H1 (cell line): ENCODE data around the gene SSH2. TPM values are rescaled to one million over a fixed set of nuclear protein-coding genes. Genes with fewer than 3 reads are reported as not detected.

ENCODE experiments used
- CTCF ChIA-PET: fragments of 300-600 bp; sonication (Branson Sonifier 250); formaldehyde crosslinking; loops from one replicate; lab custom pipeline; 2021; ENCODE audit not compliant: partially characterized antibody; lab: Charles Lee
- POLR2A ChIA-PET: fragments of 300-600 bp; sonication (Branson Sonifier 250); formaldehyde crosslinking; loops from one replicate; lab custom pipeline; 2021; ENCODE audit warnings: inconsistent platforms; ENCODE audit not compliant: partially characterized antibody; lab: Charles Lee
- DNase-seq, 2 experiments: peaks; one replicate each; pipeline versions ENCODE4 v3.0.0 to v3.0.0-alpha.2; 2010 to 2022; ENCODE audit warnings: low spot score in 2 of 2, low read depth in 1 of 2, mixed read lengths in 1 of 2
- FAIRE-seq: peaks from 2 replicates; lab custom pipeline; 2011; peaks lifted over from hg19 to GRCh38; lab: Jason Lieb, UNC
- H2AFZ ChIP-seq: 2 replicates; pipeline ENCODE4 v1.8.1; 2012; ENCODE audit warnings: low read length, inconsistent platforms
- H2AK5ac ChIP-seq: 2 replicates; pipeline ENCODE4 v1.6.1; 2013; ENCODE audit warnings: low read depth, low read length
- H2BK120ac ChIP-seq: replicated peaks from 2 replicates; pipeline ENCODE3; 2013; ENCODE audit warnings: low read depth, low read length, inconsistent platforms
- H2BK12ac ChIP-seq: 2 replicates; pipeline ENCODE4 v1.6.1; 2013; ENCODE audit warnings: low read depth, low read length
- H2BK15ac ChIP-seq: 2 replicates; pipeline ENCODE4 v1.6.1; 2013; ENCODE audit warnings: low read length
- H2BK20ac ChIP-seq: 2 replicates; pipeline ENCODE4 v1.6.1; 2013; ENCODE audit warnings: low read length
- H2BK5ac ChIP-seq: 2 replicates; pipeline ENCODE4 v1.6.1; 2013; ENCODE audit warnings: low read depth, low read length
- H3K14ac ChIP-seq: 2 replicates; pipeline ENCODE4 v1.6.1; 2013; ENCODE audit warnings: inconsistent platforms; ENCODE audit not compliant: insufficient read length
- H3K18ac ChIP-seq: 2 replicates; pipeline ENCODE4 v1.6.1; 2013; ENCODE audit warnings: low read length; ENCODE audit errors: extremely low read depth
- H3K23ac ChIP-seq: 2 replicates; pipeline ENCODE4 v1.6.1; 2013; ENCODE audit warnings: inconsistent platforms; ENCODE audit not compliant: insufficient read length
- H3K23me2 ChIP-seq: 2 replicates; pipeline ENCODE4 v1.6.1; 2013; ENCODE audit warnings: low read depth, low read length
- H3K27ac ChIP-seq: 2 replicates; pipeline ENCODE4 v1.6.1; 2011; ENCODE audit warnings: low read depth, low read length, inconsistent platforms
- H3K27me3 ChIP-seq, 4 experiments: replicated peaks in 1 of 4; 1 replicate in 1 of 4; 2 replicates in 3 of 4; pipeline versions ENCODE4 v1.6.1 to v1.8.1; 2011 to 2013; ENCODE audit warnings: low read length in 3 of 4, mild to moderate bottlenecking in 3 of 4, inconsistent platforms in 2 of 4, mixed read lengths in 2 of 4, moderate library complexity in 1 of 4; ENCODE audit not compliant: control insufficient read depth in 3 of 4, insufficient read depth in 3 of 4; ENCODE audit errors: extremely low read depth in 1 of 4
- H3K36me3 ChIP-seq, 4 experiments: 2 replicates each; pipeline versions ENCODE4 v1.6.1 to v1.8.1; 2011 to 2013; ENCODE audit warnings: mild to moderate bottlenecking in 4 of 4, low read length in 3 of 4, moderate library complexity in 2 of 4, control low read depth in 1 of 4, inconsistent platforms in 1 of 4; ENCODE audit not compliant: insufficient read depth in 4 of 4, control insufficient read depth in 2 of 4
- H3K4ac ChIP-seq: replicated peaks from 2 replicates; pipeline ENCODE3; 2013; ENCODE audit warnings: low read length, low read depth, mixed read lengths, inconsistent platforms; ENCODE audit not compliant: insufficient read length
- H3K4me1 ChIP-seq, 4 experiments: replicated peaks in 1 of 4; 1 replicate in 1 of 4; 2 replicates in 3 of 4; pipeline versions ENCODE4 v1.6.1 to v1.8.1; 2011 to 2013; ENCODE audit warnings: low read length in 3 of 4, inconsistent platforms in 2 of 4, mixed read lengths in 1 of 4; ENCODE audit not compliant: insufficient read depth in 4 of 4, control insufficient read depth in 3 of 4
- H3K4me2 ChIP-seq, 2 experiments: 2 replicates each; pipeline versions ENCODE4 v1.6.1 to v1.8.1; 2011 to 2013; ENCODE audit warnings: low read depth in 2 of 2, low read length in 2 of 2, control low read depth in 1 of 2, inconsistent platforms in 1 of 2, mild to moderate bottlenecking in 1 of 2; ENCODE audit not compliant: insufficient read depth in 1 of 2
- H3K4me3 ChIP-seq, 4 experiments: fragments of 200-600, 300-600 bp in 1 of 4; sonication (generic), shearing (Covaris generic), sonication (Bioruptor Twin) in 1 of 4; 2 replicates each; pipeline versions ENCODE4 v1.5.1 to v1.8.1; 2011 to 2016; ENCODE audit warnings: low read length in 4 of 4, low read depth in 3 of 4, control low read depth in 2 of 4, inconsistent platforms in 2 of 4, mild to moderate bottlenecking in 2 of 4, mixed read lengths in 1 of 4, moderate library complexity in 1 of 4; ENCODE audit not compliant: insufficient read depth in 2 of 4; ENCODE audit errors: extremely low read depth in 1 of 4
- H3K56ac ChIP-seq: replicated peaks from 2 replicates; pipeline ENCODE3; 2013; ENCODE audit warnings: low read depth, mild to moderate bottlenecking, mixed read lengths, low read length, inconsistent platforms; ENCODE audit not compliant: insufficient read length
- H3K79me1 ChIP-seq: 2 replicates; pipeline ENCODE4 v1.6.1; 2013; ENCODE audit warnings: low read depth, low read length, control low read depth
- H3K79me2 ChIP-seq, 2 experiments: 2 replicates each; pipeline versions ENCODE4 v1.6.1 to v1.8.1; 2012 to 2013; ENCODE audit warnings: low read length in 2 of 2, mild to moderate bottlenecking in 2 of 2, inconsistent platforms in 1 of 2; ENCODE audit not compliant: insufficient read depth in 2 of 2, control insufficient read depth in 1 of 2
- H3K9ac ChIP-seq, 4 experiments: replicated peaks in 1 of 4; 1 replicate in 1 of 4; 2 replicates in 3 of 4; pipeline versions ENCODE4 v1.6.1 to v1.8.1; 2011 to 2013; ENCODE audit warnings: low read depth in 3 of 4, low read length in 3 of 4, control low read depth in 2 of 4, mild to moderate bottlenecking in 2 of 4, moderate library complexity in 2 of 4, inconsistent platforms in 1 of 4; ENCODE audit errors: extremely low read depth in 1 of 4
- H3K9me3 ChIP-seq, 2 experiments: 2 replicates each; pipeline versions ENCODE4 v1.6.1 to v1.8.1; 2012 to 2013; ENCODE audit warnings: mild to moderate bottlenecking in 2 of 2, moderate library complexity in 2 of 2, control low read depth in 1 of 2, inconsistent platforms in 1 of 2, low read depth in 1 of 2, low read length in 1 of 2, mixed read lengths in 1 of 2; ENCODE audit not compliant: insufficient read depth in 2 of 2
- H4K20me1 ChIP-seq, 2 experiments: replicated peaks in 1 of 2; 2 replicates each; pipeline versions ENCODE3 to v1.8.1; 2011 to 2013; ENCODE audit warnings: inconsistent platforms in 2 of 2, low read length in 2 of 2, mild to moderate bottlenecking in 1 of 2; ENCODE audit not compliant: insufficient read depth in 2 of 2, control insufficient read depth in 1 of 2
- H4K5ac ChIP-seq: 2 replicates; pipeline ENCODE4 v1.6.1; 2013; ENCODE audit warnings: low read length, low read depth, mixed read lengths, inconsistent platforms; ENCODE audit not compliant: insufficient read length
- H4K8ac ChIP-seq: 2 replicates; pipeline ENCODE4 v1.8.0; 2013; ENCODE audit warnings: mild to moderate bottlenecking, moderate library complexity, low read length, inconsistent platforms; ENCODE audit not compliant: insufficient read depth; ENCODE audit errors: extremely low read depth
- H4K91ac ChIP-seq: replicated peaks from 2 replicates; pipeline ENCODE3; 2013; ENCODE audit warnings: low read length, mixed read lengths, inconsistent platforms; ENCODE audit not compliant: insufficient read length
- BCL11A ChIP-seq, 2 experiments: IDR thresholded peaks; one replicate each; pipeline ENCODE4 v1.6.1; 2011; ENCODE audit warnings: low read depth in 2 of 2, low read length in 2 of 2, mild to moderate bottlenecking in 2 of 2
- GABPA ChIP-seq: IDR thresholded peaks from 2 replicates; pipeline ENCODE4 v1.6.1; 2011; ENCODE audit warnings: mild to moderate bottlenecking, low read length, moderate library complexity, borderline replicate concordance; ENCODE audit not compliant: insufficient read depth
- HDAC6 ChIP-seq: IDR thresholded peaks from one replicate; pipeline ENCODE4 v1.7.1; 2012; ENCODE audit warnings: low read depth, mild to moderate bottlenecking, inconsistent platforms, low read length, moderate library complexity
- RAD21 ChIP-seq, 2 experiments: IDR thresholded peaks in 1 of 2; conservative IDR thresholded peaks in 1 of 2; 2 replicates each; pipeline ENCODE4 v1.6.1; 2011; ENCODE audit warnings: low read depth in 2 of 2, low read length in 2 of 2, improper control_type of control experiment in 1 of 2, inconsistent platforms in 1 of 2, mild to moderate bottlenecking in 1 of 2, moderate library complexity in 1 of 2
- TAF7 ChIP-seq: optimal IDR thresholded peaks from 2 replicates; pipeline ENCODE3; 2011; ENCODE audit warnings: low read depth, mild to moderate bottlenecking, inconsistent platforms, low read length, moderate library complexity, borderline replicate concordance
- WGBS, 2 experiments: shearing (Covaris generic) in 1 of 2; methylation state at CpG; one replicate each; pipeline versions ENCODE4 v1.1.6 to v1.1.7; 2013 to 2015; ENCODE audit warnings: low lambda C conversion rate in 2 of 2, mixed read lengths in 2 of 2, inconsistent platforms in 1 of 2, low coverage in 1 of 2, missing lambda C conversion rate in 1 of 2; ENCODE audit not compliant: insufficient replicate concordance in 2 of 2, insufficient coverage in 1 of 2, insufficient read length in 1 of 2; ENCODE audit errors: extremely low coverage in 1 of 2, missing lambda C conversion rate in 1 of 2; 5-methylcytosine and 5-hydroxymethylcytosine counted together
- polyA plus RNA-seq, 7 experiments: library from polyadenylated mRNA; depleted of rRNA in 3 of 7; stranded (reverse) in 5 of 7; unstranded in 2 of 7; fragments of >200 nt in 5 of 7; fragments of 200-250 nt in 2 of 7; gene quantifications; 1 replicate in 5 of 7; 2 replicates in 1 of 7; 4 replicates in 1 of 7; pipeline versions ENCODE4 v1.2.1 to v1.2.3, GENCODE V29; 2011 to 2013; ENCODE audit warnings: missing spikeins in 2 of 7, mixed read lengths in 2 of 7
- total RNA-seq: library from RNA; stranded (reverse); fragmentation: NEBNext Ultra II Directional; extraction: Animal tissue kit (Norgen Biotek cat#: 25700); gene quantifications from 2 replicates; pipeline ENCODE4 v1.2.1, GENCODE V29; 2021

Gene SSH2
- total and polyA plus RNA-seq, 2 of the 8 experiments (the other 6 are each of a cell fraction or from before 2014, with no cell fraction given), result 5.2 to 15.9 TPM

- H3K4me1 ChIP-seq, result no peaks in the 10 kb centered on the region; a peak in 1 of 7 replicates
- H4K5ac ChIP-seq, result no peak overlapping the region
- no peak for DNase-seq
- ChIA-PET POLR2A (interaction anchor here (1.1 to 1.7 kb wide), 4 partner anchors 8 to 13 kb away, joined by 3 to 8 read pairs (median 4); no protein-coding TSS in a partner anchor), CTCF (interaction anchor here (1.1 to 2.1 kb wide), 8 partner anchors 9 to 32 kb away, joined by 4 to 13 read pairs (median 6); partner anchors contain the start of gene ANKRD13B)
- peaks cover 0 to 2% (median 0%) of the 10 kb centered on the region in 4 experiments; a peak in 1 of 8 replicates for H3K36me3 ChIP-seq
- no peak overlapping the region for H4K8ac ChIP-seq
- H3K4ac ChIP-seq, result no peak overlapping the region
- no peak overlapping the region for H3K9ac ChIP-seq
- H3K4me2 ChIP-seq, result no peak overlapping the region
- FAIRE-seq, result no peak
- H3K56ac ChIP-seq, result no peak overlapping the region
- H3K79me1 ChIP-seq, result peaks cover 2% of the 10 kb centered on the region; the same call in 1 of the 2 replicates
- no peaks in the 10 kb centered on the region for H3K23me2 ChIP-seq
- no peak overlapping the region for H3K27ac ChIP-seq
- H3K14ac ChIP-seq, result no peak overlapping the region
- peaks cover 0 to 7% of the 10 kb centered on the region in 2 experiments for H4K20me1 ChIP-seq
- 93% methylated on average over 24 of the region's 29 CpGs; no CpG with 5 or more reads in 1 of the 2 experiments for WGBS, 2 experiments
- no peak overlapping the region for H2BK120ac ChIP-seq
- H3K9me3 ChIP-seq, result peaks cover 0 to 8% of the 10 kb centered on the region in 2 experiments; a peak in 1 of 4 replicates
- peaks cover 0 to 2% (median under 1%) of the 10 kb centered on the region in 4 experiments; a peak in 2 of 7 replicates for H3K27me3 ChIP-seq
- no peak overlapping the region for H2BK5ac ChIP-seq
- H3K79me2 ChIP-seq, result no peaks in the 10 kb centered on the region
- no peak overlapping the region for H2BK20ac ChIP-seq
- no peak overlapping the region for H2BK12ac ChIP-seq
- H2AK5ac ChIP-seq, result no peak overlapping the region
- H2AFZ ChIP-seq, result no peak overlapping the region
- no peak overlapping the region for H2BK15ac ChIP-seq
- H4K91ac ChIP-seq, result no peak overlapping the region
- TF ChIP-seq GABPA (no peak), RAD21 (IDR thresholded peaks at IDR 0.05 in 1 of 2, conservative IDR thresholded peaks at IDR 0.05 in 1 of 2; ENCODE audit: low read depth in 2 of 2, low read length in 2 of 2) (no peak), BCL11A (IDR thresholded peaks at IDR 0.05; ENCODE audit: low read depth in 2 of 2, low read length in 2 of 2) (no peak), TAF7 (no peak), HDAC6 (no peak)
- H3K4me3 ChIP-seq, result no peak overlapping the region
- no peak overlapping the region for H3K23ac ChIP-seq
- H3K18ac ChIP-seq, result no peak overlapping the region
Observed at GRCh38 chr17:29607557-29608195, 322.4 kb downstream of the SSH2 start.
